Measurements from ENCODE around the gene MEGF8. TPM values are rescaled to one million over a fixed set of nuclear protein-coding genes. Genes with fewer than 3 reads are reported as not detected.

The MEGF8 gene
- total and polyA plus RNA-seq, 2 experiments from 2014 or later, result 5.4 to 26.6 TPM

- no peak overlapping the region for H2AFZ ChIP-seq
- no peak overlapping the region for H3K27ac ChIP-seq
- 35 to 48% methylated on average over 8 to 13 of the region's 13 CpGs for whole genome bisulfite sequencing, 2 experiments (ENCODE audit: low coverage in 1 of 2, low lambda C conversion rate in 2 of 2, missing lambda C conversion rate in 2 of 2)
- H3K36me3 ChIP-seq (ENCODE audit: low read depth), result peaks cover 6% of the 10 kb centered on the region; the same call in 1 of the 2 replicates
- H3K79me2 ChIP-seq (ENCODE audit: insufficient read depth), result peaks cover 45% of the 10 kb centered on the region
- no peaks in the 10 kb centered on the region for H3K9me3 ChIP-seq (ENCODE audit: low read depth)
- no peaks in the 10 kb centered on the region for H4K20me1 ChIP-seq (ENCODE audit: insufficient read depth)
- H3K9me2 ChIP-seq (ENCODE audit: insufficient read depth), result no peaks in the 10 kb centered on the region
- H3K9ac ChIP-seq, result no peak overlapping the region
- H3K4me3 ChIP-seq, result no peak overlapping the region
- peaks cover 9% of the 10 kb centered on the region for H3F3A ChIP-seq (ENCODE audit: insufficient read depth)
- H3K4me2 ChIP-seq (ENCODE audit: unreplicated experiment), result no peak overlapping the region
- peak; percentile 42 for DNase-seq
- in situ Hi-C loops (cut with MboI), result no loop called here
- no peaks in the 10 kb centered on the region for H3K27me3 ChIP-seq (replicated peaks; ENCODE audit: insufficient read depth)
- TF ChIP-seq EZH2 (IDR thresholded peaks at IDR 0.05; ENCODE audit: insufficient read depth, poor library complexity, severe bottlenecking) (no peak), EZH2phosphoT487 (IDR thresholded peaks at IDR 0.05; ENCODE audit: insufficient read depth, low read depth) (no peak)
- H3K4me1 ChIP-seq (ENCODE audit: insufficient read depth), result peaks cover 29% of the 10 kb centered on the region
Measured at GRCh38 chr19:42286349-42287016, 39.0 kb upstream of the MEGF8 start.

GRCh38 chr19:42287017-42287826 lies 38.2 kb upstream of the MEGF8 start:
- H2AFZ ChIP-seq, result no peak overlapping the region
- 87 to 90% methylated on average over 30 of the region's 30 CpGs for WGBS, 2 experiments (ENCODE audit: low coverage in 1 of 2, low lambda C conversion rate in 2 of 2, missing lambda C conversion rate in 2 of 2)
- H3K79me2 ChIP-seq (ENCODE audit: insufficient read depth), result peaks cover 38% of the 10 kb centered on the region
- no peak overlapping the region for H3K27ac ChIP-seq
- peaks cover 6% of the 10 kb centered on the region; the same call in 1 of the 2 replicates for H3K36me3 ChIP-seq (ENCODE audit: low read depth)
- in situ Hi-C loops (cut with MboI), result no loop called here
- H3K4me3 ChIP-seq, result no peak overlapping the region
- H4K20me1 ChIP-seq (ENCODE audit: insufficient read depth), result no peaks in the 10 kb centered on the region
- peaks cover 4% of the 10 kb centered on the region; the same call in 1 of the 2 replicates for H3F3A ChIP-seq (ENCODE audit: insufficient read depth)
- no peak overlapping the region for H3K9ac ChIP-seq
- H3K9me2 ChIP-seq (ENCODE audit: insufficient read depth), result no peaks in the 10 kb centered on the region
- no peak for DNase-seq
- no peak overlapping the region for H3K4me2 ChIP-seq (ENCODE audit: unreplicated experiment)
- no peaks in the 10 kb centered on the region for H3K9me3 ChIP-seq (ENCODE audit: low read depth)
- no peaks in the 10 kb centered on the region for H3K27me3 ChIP-seq (replicated peaks; ENCODE audit: insufficient read depth)
- peaks cover 22% of the 10 kb centered on the region for H3K4me1 ChIP-seq (ENCODE audit: insufficient read depth)
- TF ChIP-seq EZH2 (IDR thresholded peaks at IDR 0.05; ENCODE audit: insufficient read depth, poor library complexity, severe bottlenecking) (no peak), EZH2phosphoT487 (IDR thresholded peaks at IDR 0.05; ENCODE audit: insufficient read depth, low read depth) (no peak)

- Histone ChIP-seq H3K27ac (no peak overlapping the region), H3K9me2 (ENCODE audit: insufficient read depth) (no peaks in the 10 kb centered on the region), H3K4me2 (ENCODE audit: unreplicated experiment) (no peak overlapping the region), H3K4me3 (no peak overlapping the region), H3F3A (ENCODE audit: insufficient read depth) (no peaks in the 10 kb centered on the region; the same call in 1 of the 2 replicates), H3K9me3 (ENCODE audit: low read depth) (no peaks in the 10 kb centered on the region), H3K27me3 (replicated peaks; ENCODE audit: insufficient read depth) (no peaks in the 10 kb centered on the region), H3K36me3 (ENCODE audit: low read depth) (peaks cover 6% of the 10 kb centered on the region; the same call in 1 of the 2 replicates), H3K79me2 (ENCODE audit: insufficient read depth) (peaks cover 36% of the 10 kb centered on the region), H4K20me1 (ENCODE audit: insufficient read depth) (no peaks in the 10 kb centered on the region), H3K9ac (no peak overlapping the region), H2AFZ (no peak overlapping the region), H3K4me1 (ENCODE audit: insufficient read depth) (peaks cover 18% of the 10 kb centered on the region)
- in situ Hi-C loops (cut with MboI), result no loop called here
- 89 to 93% methylated on average over 10 of the region's 10 CpGs for WGBS, 2 experiments (ENCODE audit: low coverage in 1 of 2, low lambda C conversion rate in 2 of 2, missing lambda C conversion rate in 2 of 2)
- TF ChIP-seq EZH2phosphoT487 (IDR thresholded peaks at IDR 0.05; ENCODE audit: insufficient read depth, low read depth) (no peak), EZH2 (IDR thresholded peaks at IDR 0.05; ENCODE audit: insufficient read depth, poor library complexity, severe bottlenecking) (no peak)
- DNase-seq, result no peak
Measured at GRCh38 chr19:42287827-42288107, 37.7 kb upstream of the MEGF8 start.

GRCh38 chr19:42288387-42288786 lies 37.0 kb upstream of the MEGF8 start:
- H3K9ac ChIP-seq, result no peak overlapping the region
- peaks cover 12% of the 10 kb centered on the region for H3K4me1 ChIP-seq (ENCODE audit: insufficient read depth)
- no peak overlapping the region for H3K27ac ChIP-seq
- TF ChIP-seq EZH2 (IDR thresholded peaks at IDR 0.05; ENCODE audit: insufficient read depth, poor library complexity, severe bottlenecking) (no peak), EZH2phosphoT487 (IDR thresholded peaks at IDR 0.05; ENCODE audit: insufficient read depth, low read depth) (no peak)
- H3F3A ChIP-seq (ENCODE audit: insufficient read depth), result no peaks in the 10 kb centered on the region
- H3K9me2 ChIP-seq (ENCODE audit: insufficient read depth), result no peaks in the 10 kb centered on the region
- no peaks in the 10 kb centered on the region for H3K9me3 ChIP-seq (ENCODE audit: low read depth)
- no peak for DNase-seq
- no peak overlapping the region for H3K4me2 ChIP-seq (ENCODE audit: unreplicated experiment)
- H3K79me2 ChIP-seq (ENCODE audit: insufficient read depth), result peaks cover 36% of the 10 kb centered on the region
- no peaks in the 10 kb centered on the region for H3K27me3 ChIP-seq (replicated peaks; ENCODE audit: insufficient read depth)
- in situ Hi-C loops (cut with MboI), result no loop called here
- no peak overlapping the region for H2AFZ ChIP-seq
- H3K36me3 ChIP-seq (ENCODE audit: low read depth), result peaks cover 6% of the 10 kb centered on the region; the same call in 1 of the 2 replicates
- no peaks in the 10 kb centered on the region for H4K20me1 ChIP-seq (ENCODE audit: insufficient read depth)
- WGBS, 2 experiments (ENCODE audit: low coverage in 1 of 2, low lambda C conversion rate in 2 of 2, missing lambda C conversion rate in 2 of 2), result 85 to 89% methylated on average over 4 of the region's 4 CpGs
- no peak overlapping the region for H3K4me3 ChIP-seq
